B cell (primary cell): ENCODE measurements around the gene DNAJC1. TPM values are rescaled to one million over a fixed set of nuclear protein-coding genes. Genes with fewer than 3 reads are reported as not detected.

Source experiments
- ATAC-seq: fragments of 200-7000 bp; cut with Tn5 transposase; one replicate; pipeline ENCODE4 v1.10.0; 2021; ENCODE audit warnings: low read depth, mild to moderate bottlenecking, moderate number of reproducible peaks, moderate library complexity
- CTCF ChIA-PET: fragments of 350-600 bp; sonication (Branson Sonifier 250); formaldehyde crosslinking; loops from one replicate; lab custom pipeline; 2021; ENCODE audit warnings: antibody characterized with exemption, inconsistent platforms; lab: Charles Lee
- POLR2A ChIA-PET: fragments of 350-600 bp; sonication (Branson Sonifier 250); formaldehyde crosslinking; loops from one replicate; lab custom pipeline; 2021; ENCODE audit warnings: antibody characterized with exemption; lab: Charles Lee
- DNase-seq: peaks from one replicate; pipeline ENCODE4 v3.0.0; 2013
- H2AFZ ChIP-seq: 2 replicates; pipeline ENCODE4 v1.6.1; 2012; ENCODE audit warnings: mild to moderate bottlenecking, low read depth, low read length; ENCODE audit not compliant: insufficient read depth, poor library complexity, severe bottlenecking
- H3K27ac ChIP-seq, 2 donors: 1 replicate in 1 of 2; 2 replicates in 1 of 2; pipeline ENCODE4 v1.5.1; 2012 to 2013; ENCODE audit warnings: low read length in 2 of 2, mild to moderate bottlenecking in 2 of 2, moderate library complexity in 1 of 2
- H3K27me3 ChIP-seq, 4 experiments: fragments of 200-600 bp in 1 of 4; sonication (generic) in 1 of 4; replicated peaks in 1 of 4; 1 replicate in 2 of 4; 2 replicates in 2 of 4; pipeline versions ENCODE4 v1.6.1 to v1.7.0; 2013 to 2016; ENCODE audit warnings: low read length in 3 of 4, mild to moderate bottlenecking in 2 of 4, mixed read lengths in 1 of 4, moderate library complexity in 1 of 4; ENCODE audit not compliant: insufficient read depth in 4 of 4, control insufficient read depth in 3 of 4; ENCODE audit errors: control extremely low read depth in 1 of 4
- H3K36me3 ChIP-seq, 2 experiments: replicated peaks in 1 of 2; 1 replicate in 1 of 2; 2 replicates in 1 of 2; pipeline versions ENCODE4 v1.6.1 to v1.7.1; 2013; ENCODE audit warnings: low read length in 1 of 2; ENCODE audit not compliant: insufficient read depth in 2 of 2, control insufficient read depth in 1 of 2; ENCODE audit errors: control extremely low read depth in 1 of 2, extremely low read depth in 1 of 2
- H3K4me1 ChIP-seq, 2 donors: fragments of 200-600 bp in 1 of 2; sonication (generic) in 1 of 2; 1 replicate in 1 of 2; 2 replicates in 1 of 2; pipeline versions ENCODE4 v1.5.1 to v1.6.1; 2013 to 2017; ENCODE audit warnings: low read length in 2 of 2; ENCODE audit not compliant: control insufficient read depth in 2 of 2, insufficient read depth in 2 of 2
- H3K4me2 ChIP-seq: replicated peaks from 2 replicates; pipeline ENCODE3; 2012; ENCODE audit warnings: mild to moderate bottlenecking, low read depth, low read length; ENCODE audit not compliant: poor library complexity, severe bottlenecking
- H3K4me3 ChIP-seq, 5 experiments: fragments of 200-600 bp in 1 of 5; sonication (generic) in 1 of 5; 1 replicate in 3 of 5; 2 replicates in 2 of 5; pipeline versions ENCODE4 v1.5.1 to v1.7.0; 2011 to 2016; ENCODE audit warnings: low read length in 4 of 5, mild to moderate bottlenecking in 4 of 5, low read depth in 2 of 5, control low read depth in 1 of 5, moderate library complexity in 1 of 5; ENCODE audit not compliant: insufficient read depth in 1 of 5; ENCODE audit errors: control extremely low read depth in 1 of 5, extremely low read depth in 1 of 5
- H3K79me2 ChIP-seq: fragments of 200-600 bp; sonication (generic); one replicate; pipeline ENCODE4 v1.6.0; 2016; ENCODE audit warnings: low read length; ENCODE audit not compliant: control insufficient read depth, insufficient read depth
- H3K9ac ChIP-seq: fragments of 200-600 bp; sonication (generic); 2 replicates; pipeline ENCODE4 v1.6.1; 2017; ENCODE audit warnings: mild to moderate bottlenecking, low read length, moderate library complexity
- H3K9me3 ChIP-seq, 3 donors: one replicate each; pipeline versions ENCODE4 v1.6.1 to v1.7.1; 2013; ENCODE audit warnings: low read length in 2 of 3; ENCODE audit not compliant: control insufficient read depth in 2 of 3, insufficient read depth in 1 of 3; ENCODE audit errors: control extremely low read depth in 1 of 3
- H4K20me1 ChIP-seq: 2 replicates; pipeline ENCODE4 v1.6.0; 2012; ENCODE audit warnings: mild to moderate bottlenecking, low read length; ENCODE audit not compliant: insufficient read depth, control insufficient read depth, poor library complexity, severe bottlenecking
- H3K27ac Mint-ChIP-seq: one replicate; pipeline ENCODE4 v1.8.0; 2021; ENCODE audit warnings: mixed read lengths
- H3K27me3 Mint-ChIP-seq: one replicate; pipeline ENCODE4 v1.8.0; 2021; ENCODE audit warnings: mixed read lengths
- H3K4me1 Mint-ChIP-seq: one replicate; pipeline ENCODE4 v1.8.0; 2021; ENCODE audit warnings: mixed read lengths
- H3K4me3 Mint-ChIP-seq: one replicate; pipeline ENCODE4 v1.8.0; 2021; ENCODE audit warnings: mixed read lengths
- H3K9me3 Mint-ChIP-seq: one replicate; pipeline ENCODE4 v1.8.0; 2022; ENCODE audit warnings: mixed read lengths; ENCODE audit not compliant: insufficient read depth
- CTCF ChIP-seq: fragments of 200-600 bp; IDR thresholded peaks from one replicate; pipeline ENCODE4 v1.8.0; 2022; ENCODE audit warnings: antibody characterized with exemption, mild to moderate bottlenecking
- EZH2 ChIP-seq: IDR thresholded peaks from 2 replicates; pipeline ENCODE4 v1.6.1; 2012; ENCODE audit warnings: borderline replicate concordance, low read depth, mild to moderate bottlenecking, moderate library complexity, low read length; ENCODE audit not compliant: insufficient read depth, poor library complexity, severe bottlenecking
- WGBS: methylation state at CpG from one replicate; pipeline ENCODE4 v1.1.5; 2013; ENCODE audit warnings: missing lambda C conversion rate; ENCODE audit not compliant: insufficient coverage; 5-methylcytosine and 5-hydroxymethylcytosine counted together
- intact Hi-C: fragments of 100-400 bp; cut with micrococcal nuclease; formaldehyde crosslinking; loops from one replicate; pipeline ENCODE4 v1.10.0; 2022
- polyA plus RNA-seq: library from polyadenylated mRNA; depleted of rRNA; stranded (reverse); fragments of >200 nt; gene quantifications from 2 replicates; pipeline ENCODE4 v1.2.3, GENCODE V29; 2012
- total RNA-seq, 2 donors: library from RNA; stranded (reverse); fragments of 120-200 nt in 1 of 2; gene quantifications; 1 replicate in 1 of 2; 2 replicates in 1 of 2; pipeline versions ENCODE4 v1.2.3 to v1.2.4, GENCODE V29; 2013 to 2022

Gene DNAJC1
- total and polyA plus RNA-seq, 2 donors (not counting 1 experiment from before 2014, with no cell fraction given): 9.4 to 15.4 TPM

- no peaks in the 10 kb centered on the region for H3K9me3 Mint-ChIP-seq
- peaks cover 2% of the 10 kb centered on the region for H3K4me1 Mint-ChIP-seq
- peaks cover 0 to 3% of the 10 kb centered on the region in 2 donors for H3K4me1 ChIP-seq
- POLR2A ChIA-PET: no interaction called here
- TF ChIP-seq CTCF (no peak), EZH2 (no peak)
- no peaks in the 10 kb centered on the region for H3K27me3 ChIP-seq
- no peak overlapping the region for H3K4me3 Mint-ChIP-seq
- no peak overlapping the region for H3K4me3 ChIP-seq
- WGBS: no CpG with 5 or more reads among the region's 1 CpG
- CTCF ChIA-PET: no interaction called here
- DNase-seq: no peak
- no peak overlapping the region for H3K4me2 ChIP-seq
- H3K27ac ChIP-seq: no peak overlapping the region
- no peak overlapping the region for H3K27ac Mint-ChIP-seq
- intact Hi-C loops: no loop called here
- no peaks in the 10 kb centered on the region for H3K27me3 Mint-ChIP-seq
- ATAC-seq: no peak
- H3K79me2 ChIP-seq: peaks cover 9% of the 10 kb centered on the region
- no peaks in the 10 kb centered on the region for H3K9me3 ChIP-seq
- H4K20me1 ChIP-seq: no peaks in the 10 kb centered on the region
- no peaks in the 10 kb centered on the region for H3K36me3 ChIP-seq
- no peak overlapping the region for H3K9ac ChIP-seq
- H2AFZ ChIP-seq: no peak overlapping the region
These were observed 30.9 kb downstream of the DNAJC1 start for GRCh38 chr10:21972584-21972983.

- Mint-ChIP-seq H3K9me3 (no peaks in the 10 kb centered on the region), H3K4me1 (peaks cover 2% of the 10 kb centered on the region), H3K4me3 (no peak overlapping the region), H3K27me3 (no peaks in the 10 kb centered on the region), H3K27ac (no peak overlapping the region)
- Histone ChIP-seq H3K4me3 (no peak overlapping the region), H4K20me1 (no peaks in the 10 kb centered on the region), H3K27ac (no peak overlapping the region), H3K27me3 (no peaks in the 10 kb centered on the region), H3K9me3 (peaks cover 0 to 9% (median 0%) of the 10 kb centered on the region in 3 donors), H3K4me1 (peaks cover 0 to 3% of the 10 kb centered on the region in 2 donors), H3K79me2 (peaks cover 6% of the 10 kb centered on the region), H3K9ac (no peak overlapping the region), H3K36me3 (no peaks in the 10 kb centered on the region), H2AFZ (no peak overlapping the region), H3K4me2 (no peak overlapping the region)
- WGBS: no CpG with 5 or more reads among the region's 5 CpGs
- CTCF ChIA-PET: no interaction called here
- TF ChIP-seq EZH2 (no peak), CTCF (no peak)
- DNase-seq (no peak), ATAC-seq (no peak)
- POLR2A ChIA-PET: no interaction called here
- intact Hi-C loops: no loop called here
These were observed 33.9 kb downstream of the DNAJC1 start for GRCh38 chr10:21969326-21970287.
